Muscle of arm (tissue), 12 donors: Measurements from ENCODE around the gene TRERF1. TPM values are rescaled to one million over a fixed set of nuclear protein-coding genes. Genes with fewer than 3 reads are reported as not detected.
"Not testable (repeated sequence)": the region's sequence is repeated elsewhere in the genome, so short reads cannot be mapped to it uniquely, and the experiment has no call there.

Experiments
- DNase-seq: peaks from one replicate; pipeline ENCODE4 v3.0.0-alpha.2; 2013
- polyA plus RNA-seq, 12 donors: library from polyadenylated mRNA; unstranded; fragments of 120-200 nt; gene quantifications; one replicate each; pipeline ENCODE4 v1.2.1, GENCODE V29; 2013; ENCODE audit not compliant: insufficient read length in 12 of 12

Gene TRERF1
- polyA plus RNA-seq, 12 donors: 7.0 to 20.6 (median 9.2) TPM; not detected in 1

GRCh38 chr6:42452171-42453030 is 675 bp upstream of the TRERF1 start:
- peak; percentile 81 for DNase-seq

GRCh38 chr6:42450477-42451332 is 1.0 kb downstream of the TRERF1 start:
- DNase-seq: no peak

DNA sequence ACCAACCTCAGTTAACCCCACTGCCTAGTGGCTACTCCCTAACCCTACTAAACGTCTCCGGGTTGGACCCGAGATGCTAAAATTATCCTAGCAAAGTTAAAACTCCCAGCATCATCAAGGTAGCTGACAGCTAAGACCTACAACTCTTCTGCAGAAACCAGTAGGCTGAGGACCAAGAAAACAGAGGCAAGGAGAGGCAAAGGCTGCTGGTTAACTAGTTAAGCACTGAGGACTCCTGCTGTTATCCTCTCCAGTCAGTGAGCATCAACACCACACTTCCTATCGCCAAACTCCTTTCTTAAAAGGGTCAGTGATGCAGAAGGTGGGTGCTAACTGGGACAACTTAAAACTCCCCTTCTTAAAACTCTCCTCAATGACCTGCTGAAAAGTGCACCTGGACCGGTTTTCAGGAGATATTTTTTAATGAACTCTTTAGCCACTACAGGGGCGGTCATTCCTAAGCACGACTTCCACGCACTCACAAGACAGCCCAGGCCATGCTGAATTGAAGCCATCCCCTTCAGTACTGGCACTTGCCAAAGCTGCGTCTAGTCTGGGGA is 1.7 kb downstream of the TRERF1 start:
- peak; percentile 36 for DNase-seq

DNA sequence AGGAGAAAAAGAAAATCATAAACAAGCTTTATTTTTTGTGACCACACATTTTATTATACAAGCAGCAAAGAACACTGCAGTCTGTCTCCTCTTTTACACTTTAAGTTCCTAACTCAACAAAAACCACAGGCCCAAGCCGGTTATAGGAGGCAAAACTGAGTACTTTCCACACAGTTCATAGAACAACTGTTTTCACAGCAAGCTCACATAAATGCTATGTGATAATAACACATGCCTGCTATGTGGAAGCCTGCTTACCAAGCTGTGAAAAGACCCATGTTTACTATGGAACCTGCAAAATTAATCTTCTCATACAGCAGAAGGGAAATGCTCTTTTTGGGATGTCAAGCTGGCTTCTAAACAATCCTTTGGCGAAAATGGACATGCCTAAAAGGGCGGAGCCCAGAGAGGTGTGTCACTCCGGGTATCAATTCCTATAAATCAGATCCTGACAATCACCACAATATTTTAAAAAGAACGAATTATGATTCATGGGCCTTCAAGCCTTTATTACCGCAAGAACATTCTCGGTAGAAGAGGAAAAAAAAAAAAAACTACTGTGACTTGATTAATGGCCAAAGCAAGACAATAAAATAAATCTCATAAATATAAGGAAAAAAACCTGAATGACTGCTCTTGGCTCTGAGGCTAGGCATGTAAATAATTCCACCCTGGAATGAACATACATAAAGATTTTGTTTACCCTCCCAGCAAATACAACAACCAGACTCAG is 2.6 kb downstream of the TRERF1 start:
- no peak for DNase-seq

- no peak for DNase-seq
Observed at GRCh38 chr6:42448391-42448790, 3.3 kb downstream of the TRERF1 start.

DNA sequence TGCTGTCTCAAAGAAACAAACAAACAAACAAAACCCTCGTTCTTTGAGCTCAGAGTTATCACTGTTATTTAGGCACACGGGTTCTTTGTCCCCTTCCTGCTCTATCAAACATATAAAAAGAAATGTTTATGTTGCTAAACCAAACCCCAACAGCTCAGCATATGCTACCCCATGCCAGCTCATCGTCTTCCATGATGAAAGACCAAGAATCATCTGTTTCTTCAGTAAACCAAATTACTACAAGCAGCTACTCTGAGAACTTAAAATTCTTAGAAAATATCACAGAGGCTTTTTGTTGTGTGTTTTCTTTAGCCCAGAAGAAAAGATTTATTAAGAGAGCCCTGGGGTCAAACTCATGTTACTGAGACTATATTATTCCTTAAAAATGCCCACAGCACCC is 4.7 kb downstream of the TRERF1 start:
- no peak for DNase-seq

DNA sequence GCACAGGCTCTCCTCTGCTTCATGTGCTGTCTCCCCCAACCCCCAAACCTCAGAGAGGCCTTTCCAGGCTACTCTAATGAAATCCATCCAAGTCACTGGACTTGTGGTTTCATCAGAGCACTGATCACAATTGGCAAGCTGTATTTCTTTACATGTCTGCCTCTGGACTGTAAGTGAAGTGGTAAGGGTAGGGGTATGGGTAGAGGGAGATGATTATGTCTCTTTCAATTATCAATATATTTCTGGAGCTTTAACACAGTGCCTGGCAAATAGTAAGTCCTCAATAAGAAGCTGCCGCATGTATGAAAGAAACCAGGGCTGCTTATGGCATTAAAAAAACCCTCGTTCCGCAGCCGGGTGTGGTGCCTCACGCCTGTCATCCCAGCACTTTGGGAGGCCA is 5.4 kb downstream of the TRERF1 start:
- no peak for DNase-seq

DNA sequence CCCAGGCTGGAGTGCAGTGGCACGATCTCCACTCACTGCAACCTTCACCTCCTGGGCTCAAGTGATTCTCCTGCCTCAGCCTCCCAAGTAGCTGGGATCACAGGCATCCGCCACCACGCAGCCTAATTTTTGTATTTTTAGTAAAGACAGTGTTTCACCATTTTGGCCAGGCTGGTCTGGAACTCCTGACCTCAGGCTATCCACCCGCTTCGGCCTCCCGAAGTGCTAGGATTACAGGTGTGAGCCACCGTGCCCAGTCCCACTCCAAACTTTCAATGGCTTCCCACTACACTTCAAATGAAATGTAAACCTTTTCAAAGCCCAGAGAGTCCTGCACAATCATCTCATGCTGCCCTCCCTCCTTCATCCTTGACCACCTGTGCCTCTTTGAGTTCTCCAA is 5.8 kb downstream of the TRERF1 start:
- DNase-seq: not testable (repeated sequence)

GRCh38 chr6:42443312-42444060 is 8.2 kb downstream of the TRERF1 start:
- DNase-seq: no peak

- no peak for DNase-seq
Observed at GRCh38 chr6:42441697-42442081, 10.0 kb downstream of the TRERF1 start.

DNA sequence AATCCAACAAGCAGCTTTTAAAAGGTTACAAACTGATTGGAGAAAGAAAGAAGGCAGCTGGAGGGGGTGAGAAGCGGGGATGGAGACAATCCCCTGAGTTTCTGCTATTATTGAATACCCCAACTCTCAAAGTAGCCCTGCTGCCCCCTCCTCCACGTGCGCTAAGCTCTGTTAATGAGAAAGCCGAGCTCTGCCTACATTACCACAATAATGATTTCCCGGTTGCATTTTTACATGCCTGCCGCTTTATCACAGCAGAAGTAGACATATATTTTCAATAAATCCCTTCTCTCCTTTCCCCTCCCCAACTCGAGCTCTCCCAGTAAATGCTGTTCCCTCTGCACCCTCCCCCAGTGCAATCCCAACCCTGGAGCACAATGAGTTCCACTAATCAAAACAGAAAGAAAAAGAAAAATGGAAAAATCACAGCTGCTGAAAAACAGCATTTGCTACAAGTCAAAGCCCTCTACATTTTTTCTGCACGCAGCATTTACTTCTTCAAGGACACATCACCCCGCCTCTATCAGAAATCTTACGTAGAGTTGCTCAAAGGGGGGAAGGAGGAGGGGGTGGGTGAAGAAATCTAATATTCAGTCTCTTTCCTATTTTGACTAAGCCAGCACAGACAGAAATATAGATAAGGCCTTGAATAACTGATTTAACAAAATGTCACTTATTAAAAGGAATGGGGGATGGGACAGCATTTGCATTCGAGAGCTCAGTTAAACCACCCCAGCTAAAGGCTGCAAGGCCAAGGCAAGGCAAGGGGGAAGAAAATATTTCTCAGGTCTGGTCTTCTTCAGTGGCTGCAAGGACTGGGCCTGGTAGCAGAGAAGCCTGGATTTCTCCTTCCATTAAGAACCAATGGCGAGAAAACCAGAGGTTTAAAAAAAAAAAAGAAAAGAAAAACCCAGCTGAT is 10.7 kb downstream of the TRERF1 start:
- peak; percentile 46 for DNase-seq

GRCh38 chr6:42440027-42440426 is 11.7 kb downstream of the TRERF1 start:
- no peak for DNase-seq

GRCh38 chr6:42436825-42437224 is 14.9 kb downstream of the TRERF1 start:
- DNase-seq: no peak

- DNase-seq: no peak
Observed at GRCh38 chr6:42434237-42434636, 17.5 kb downstream of the TRERF1 start.

- DNase-seq: no peak
Observed at GRCh38 chr6:42433409-42433808, 18.3 kb downstream of the TRERF1 start.

GRCh38 chr6:42431877-42432276 is 19.8 kb downstream of the TRERF1 start:
- DNase-seq: no peak

- DNase-seq: no peak
Observed at GRCh38 chr6:42431356-42431755, 20.4 kb downstream of the TRERF1 start.

GRCh38 chr6:42429836-42430235 is 21.9 kb downstream of the TRERF1 start:
- DNase-seq: no peak

- no peak for DNase-seq
Observed at GRCh38 chr6:42429042-42429585, 22.6 kb downstream of the TRERF1 start.
